SK-N-SH treated with all-trans-retinoic acid at 6 μM for 48 hours (cell line): ENCODE results near the gene APBA2.

Source experiments
- ATAC-seq: fragments of 200-7000 bp; cut with Tn5 transposase; 3 replicates; pipeline ENCODE4 v1.9.1; 2020; ENCODE audit warnings: mild to moderate bottlenecking, moderate library complexity
- ARNTL ChIP-seq: fragments of 450-650 bp; formaldehyde crosslinking; IDR thresholded peaks from 2 replicates; pipeline ENCODE4 v1.5.0; 2020; ENCODE audit warnings: low read depth, mild to moderate bottlenecking, moderate library complexity, borderline replicate concordance
- CREB5 ChIP-seq: fragments of 250-450 bp; sonication (Bioruptor Pico); IDR thresholded peaks from 2 replicates; pipeline ENCODE4 v1.5.1; 2020; ENCODE audit warnings: low read depth, mild to moderate bottlenecking, moderate library complexity
- CSDC2 ChIP-seq: fragments of 250-450 bp; sonication (Bioruptor Pico); IDR thresholded peaks from 2 replicates; pipeline ENCODE4 v1.5.0; 2020; ENCODE audit warnings: mild to moderate bottlenecking, moderate library complexity
- CSRNP3 ChIP-seq: fragments of 250-450 bp; sonication (Bioruptor Pico); IDR thresholded peaks from 2 replicates; pipeline ENCODE4 v1.5.1; 2021; ENCODE audit warnings: mild to moderate bottlenecking, moderate library complexity
- ESRRG ChIP-seq: fragments of 250-450 bp; sonication (Bioruptor Pico); IDR thresholded peaks from 2 replicates; pipeline ENCODE4 v1.6.1; 2021; ENCODE audit warnings: mild to moderate bottlenecking
- GLIS3 ChIP-seq: fragments of 250-450 bp; sonication (Bioruptor Pico); IDR thresholded peaks from 2 replicates; pipeline ENCODE4 v1.5.0; 2020; ENCODE audit warnings: mild to moderate bottlenecking, moderate library complexity
- ISL1 ChIP-seq: fragments of 250-450 bp; sonication (Bioruptor Pico); IDR thresholded peaks from 2 replicates; pipeline ENCODE4 v2.1.2; 2022; ENCODE audit warnings: mild to moderate bottlenecking, moderate library complexity
- OSR1 ChIP-seq: fragments of 250-450 bp; sonication (Bioruptor Pico); IDR thresholded peaks from 2 replicates; pipeline ENCODE4 v1.8.0; 2022; ENCODE audit warnings: moderate library complexity, mild to moderate bottlenecking, inconsistent platforms
- PATZ1 ChIP-seq: fragments of 250-450 bp; sonication (Bioruptor Pico); IDR thresholded peaks from 2 replicates; pipeline ENCODE4 v1.8.0; 2020; ENCODE audit warnings: mild to moderate bottlenecking, moderate library complexity, borderline replicate concordance
- POU6F1 ChIP-seq: fragments of 250-450 bp; sonication (Bioruptor Pico); IDR thresholded peaks from 2 replicates; pipeline ENCODE4 v1.8.0; 2021; ENCODE audit warnings: low read depth, mild to moderate bottlenecking, moderate library complexity, borderline replicate concordance
- PPARA ChIP-seq: fragments of 250-450 bp; sonication (Bioruptor Pico); IDR thresholded peaks from 2 replicates; pipeline ENCODE4 v1.5.0; 2020; ENCODE audit warnings: mild to moderate bottlenecking, borderline replicate concordance
- RARB ChIP-seq: fragments of 250-450 bp; sonication (Bioruptor Pico); IDR thresholded peaks from 2 replicates; pipeline ENCODE4 v1.8.0; 2021; ENCODE audit warnings: mild to moderate bottlenecking, moderate library complexity
- SNAI2 ChIP-seq: fragments of 250-450 bp; sonication (Bioruptor Pico); IDR thresholded peaks from 2 replicates; pipeline ENCODE4 v1.5.0; 2020; ENCODE audit warnings: mild to moderate bottlenecking, moderate library complexity
- TCF4 ChIP-seq: fragments of 250-450 bp; sonication (Bioruptor Pico); IDR thresholded peaks from 2 replicates; pipeline ENCODE4 v1.8.0; 2021; ENCODE audit warnings: mild to moderate bottlenecking, moderate library complexity, borderline replicate concordance
- TOX ChIP-seq: fragments of 250-450 bp; sonication (Bioruptor Pico); IDR thresholded peaks from 2 replicates; pipeline ENCODE4 v1.8.0; 2021; ENCODE audit warnings: mild to moderate bottlenecking, moderate library complexity, borderline replicate concordance
- TSHZ2 ChIP-seq: fragments of 250-450 bp; sonication (Bioruptor Pico); IDR thresholded peaks from 2 replicates; pipeline ENCODE4 v1.5.0; 2020; ENCODE audit warnings: mild to moderate bottlenecking, moderate library complexity
- ZC3H10 ChIP-seq: fragments of 250-450 bp; sonication (Bioruptor Pico); IDR thresholded peaks from 2 replicates; pipeline ENCODE4 v1.5.1; 2021; ENCODE audit warnings: mild to moderate bottlenecking, moderate library complexity
- ZFP3 ChIP-seq: fragments of 250-450 bp; sonication (Bioruptor Pico); IDR thresholded peaks from 2 replicates; pipeline ENCODE4 v1.5.0; 2020; ENCODE audit warnings: mild to moderate bottlenecking, moderate library complexity
- ZFP30 ChIP-seq: fragments of 450-650 bp; formaldehyde crosslinking; IDR thresholded peaks from 2 replicates; pipeline ENCODE4 v1.5.0; 2022; ENCODE audit warnings: mild to moderate bottlenecking, moderate library complexity
- ZNF565 ChIP-seq: fragments of 450-650 bp; formaldehyde crosslinking; conservative IDR thresholded peaks from 2 replicates; pipeline ENCODE4 v1.5.0; 2020; ENCODE audit warnings: low read depth, mild to moderate bottlenecking, moderate library complexity
- ZNF70 ChIP-seq: fragments of 450-650 bp; formaldehyde crosslinking; IDR thresholded peaks from 2 replicates; pipeline ENCODE4 v1.5.0; 2020; ENCODE audit warnings: mild to moderate bottlenecking, moderate library complexity
- ZNF8 ChIP-seq: fragments of 450-650 bp; formaldehyde crosslinking; IDR thresholded peaks from 2 replicates; pipeline ENCODE4 v1.5.0; 2020; ENCODE audit warnings: mild to moderate bottlenecking, moderate library complexity

The APBA2 gene

GRCh38 chr15:28894631-28895030, 8.9 kb downstream of the APBA2 start (continued):
- TF ChIP-seq ZNF565 (CRISPR knock-in tag) (no peak), PPARA (no peak)

- TF ChIP-seq ZNF70 (CRISPR knock-in tag) (no peak), GLIS3 (no peak), ISL1 (CRISPR knock-in tag) (no peak), TSHZ2 (CRISPR knock-in tag) (no peak), SNAI2 (no peak), POU6F1 (CRISPR knock-in tag) (no peak), PPARA (no peak), RARB (CRISPR knock-in tag) (no peak), ZC3H10 (CRISPR knock-in tag) (no peak), ARNTL (CRISPR knock-in tag) (no peak), ZFP30 (CRISPR knock-in tag) (no peak), OSR1 (no peak), TCF4 (CRISPR knock-in tag) (no peak), ZNF565 (CRISPR knock-in tag) (no peak)
- no peak for ATAC-seq
Observed at GRCh38 chr15:28895146-28895545, 9.4 kb downstream of the APBA2 start.

GRCh38 chr15:28895566-28895965, 9.8 kb downstream of the APBA2 start:
- TF ChIP-seq CSRNP3 (CRISPR knock-in tag) (no peak), ESRRG (CRISPR knock-in tag) (no peak), ZNF8 (CRISPR knock-in tag) (no peak), PPARA (no peak)
- ATAC-seq, result no peak

- peak; percentile 37; the same call in 2 of the 3 replicates for ATAC-seq
- TF ChIP-seq ESRRG (CRISPR knock-in tag), result no peak
- TF ChIP-seq ZFP3 (CRISPR knock-in tag), result peak; percentile 36; the same call in 1 of the 2 replicates
- TF ChIP-seq CSDC2 (CRISPR knock-in tag), result no peak
- no peak for TF ChIP-seq TCF4 (CRISPR knock-in tag)
- no peak for TF ChIP-seq CSRNP3 (CRISPR knock-in tag)
- TF ChIP-seq CREB5 (CRISPR knock-in tag), result peak; percentile 56; the same call in 1 of the 2 replicates
- no peak for TF ChIP-seq TOX
- TF ChIP-seq ISL1 (CRISPR knock-in tag), result peak; percentile 47; the same call in 1 of the 2 replicates
- no peak for TF ChIP-seq ARNTL (CRISPR knock-in tag)
- TF ChIP-seq ZC3H10 (CRISPR knock-in tag), result no peak
- no peak for TF ChIP-seq PATZ1 (CRISPR knock-in tag)
Observed at GRCh38 chr15:28896951-28897350, 11.2 kb downstream of the APBA2 start.
